AG08395 (cell line): ENCODE measurements around the gene ATP13A3.
"Not testable (repeated sequence)": the region's sequence is repeated elsewhere in the genome, so short reads cannot be mapped to it uniquely, and the experiment has no call there.

Experiments used
- DNase-seq: peaks from one replicate; pipeline ENCODE4 v3.0.0; 2012; ENCODE audit warnings: mixed read lengths, low spot score

The ATP13A3 gene

DNA sequence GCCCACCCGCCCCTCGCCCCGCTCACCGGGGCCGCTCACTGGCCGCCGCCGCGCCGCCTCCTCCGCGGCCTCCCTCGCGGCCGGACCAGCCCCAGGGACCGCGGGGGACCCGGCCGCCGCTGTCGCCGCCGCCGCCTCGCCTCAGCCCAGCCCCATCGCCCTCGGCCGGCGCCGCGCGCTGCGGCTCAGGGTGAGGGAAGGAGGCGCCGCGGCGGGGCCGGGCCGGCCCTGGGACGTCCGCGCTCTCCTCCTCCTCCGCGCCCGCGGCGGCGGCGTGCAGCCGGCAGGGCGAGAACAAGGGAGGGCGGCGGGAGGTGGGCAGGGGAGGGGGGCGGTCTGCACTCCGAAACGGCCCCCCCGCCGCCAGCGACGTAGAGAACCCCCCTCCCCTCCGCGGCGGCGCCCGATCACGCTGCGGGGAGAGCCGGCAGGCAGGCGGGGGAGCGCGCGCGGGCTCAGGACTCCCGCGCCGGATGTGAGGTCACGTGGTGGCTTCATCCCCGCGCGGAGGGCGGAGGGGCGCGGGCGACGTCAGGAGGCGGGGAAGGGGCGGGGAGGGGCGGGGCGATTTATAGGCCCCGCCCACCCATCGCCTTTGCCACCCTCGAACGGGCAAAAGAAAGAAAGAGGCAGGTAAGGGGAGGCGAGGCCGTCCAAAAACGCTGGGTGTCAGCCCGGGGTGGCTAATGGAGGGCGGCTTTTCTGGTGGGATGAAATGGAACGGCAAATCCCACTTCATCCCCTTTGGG lies at the start of gene ATP13A3:
Gene ATP13A3, minus strand, starts transcription at position 463 of the 749 bp plus-strand sequence. CDS start 24,812 bp downstream, outside the sequence.
- peak; percentile 96 for DNase-seq

- not testable (repeated sequence) for DNase-seq
These were observed 48.4 kb upstream of the ATP13A3 start for GRCh38 chr3:194535199-194535598.

- no peak for DNase-seq
These were observed 47.4 kb upstream of the ATP13A3 start for GRCh38 chr3:194534243-194534642.

- peak; percentile 22 for DNase-seq
These were observed 45.8 kb upstream of the ATP13A3 start for GRCh38 chr3:194532591-194532990.

- DNase-seq = no peak
These were observed 40.9 kb upstream of the ATP13A3 start for GRCh38 chr3:194527726-194528125.

DNA sequence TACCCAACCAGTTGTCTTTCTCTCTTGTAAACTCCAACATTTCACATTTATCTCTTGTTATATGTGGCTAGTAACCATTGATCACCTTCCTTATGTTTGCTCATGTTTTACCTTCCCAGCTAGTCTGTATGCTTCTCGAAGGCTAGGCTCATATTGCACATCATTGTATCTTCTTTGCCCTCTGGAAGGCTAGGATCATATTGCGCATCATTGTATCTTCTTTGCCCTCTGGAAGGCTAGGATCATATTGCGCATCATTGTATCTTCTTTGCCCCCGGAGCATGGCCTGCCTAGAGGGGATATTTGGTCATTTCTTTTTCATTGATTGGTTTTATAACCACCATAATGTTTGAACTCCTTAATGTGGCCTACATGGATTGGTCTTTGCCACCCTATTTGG lies 39.4 kb upstream of the ATP13A3 start:
- no peak for DNase-seq

- DNase-seq = no peak
These were observed 35.8 kb upstream of the ATP13A3 start for GRCh38 chr3:194522579-194523046.

GRCh38 chr3:194521510-194522260 lies 34.9 kb upstream of the ATP13A3 start:
- peak; percentile 50 for DNase-seq

- DNase-seq = not testable (repeated sequence)
These were observed 33.9 kb upstream of the ATP13A3 start for GRCh38 chr3:194520682-194521162.

DNA sequence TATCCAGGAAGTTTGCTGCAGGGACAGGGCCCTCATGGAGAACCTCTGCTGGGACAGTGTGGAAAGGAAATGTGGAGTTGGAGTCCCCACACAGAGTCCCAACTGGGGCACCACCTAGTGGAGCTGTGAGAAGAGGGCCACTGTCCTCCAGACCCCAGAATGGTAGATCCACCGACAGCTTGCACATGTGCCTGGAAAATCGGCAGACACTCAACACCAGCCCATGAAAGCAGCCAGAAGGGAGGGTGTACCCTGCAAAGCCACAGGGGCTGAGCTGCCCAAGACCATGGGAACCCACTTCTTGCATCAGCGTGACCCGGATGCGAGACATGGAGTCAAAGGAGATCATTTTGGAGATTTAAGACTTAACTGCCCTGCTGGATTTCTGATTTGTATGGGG lies 33.4 kb upstream of the ATP13A3 start:
- DNase-seq = not testable (repeated sequence)

DNA sequence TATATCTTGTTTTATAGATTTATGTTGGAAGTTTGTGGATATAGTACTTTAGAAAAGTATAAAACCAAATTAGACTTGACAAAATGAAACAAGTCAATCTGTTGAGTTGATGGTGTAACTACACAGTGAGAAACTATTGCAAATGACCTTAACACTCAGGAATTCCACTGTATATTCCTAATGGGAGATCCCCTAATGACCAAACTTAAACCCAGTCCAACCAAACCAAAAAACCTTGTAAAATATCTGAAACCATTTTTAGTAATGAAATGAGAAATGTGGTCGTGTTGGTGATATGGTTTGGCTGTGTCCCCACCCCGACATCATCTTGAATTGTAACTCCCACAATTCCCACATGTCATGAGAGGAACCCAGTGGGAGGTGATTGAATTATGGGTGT lies 31.9 kb upstream of the ATP13A3 start:
- DNase-seq = no peak

- DNase-seq = no peak
These were observed 30.5 kb upstream of the ATP13A3 start for GRCh38 chr3:194517333-194517732.

GRCh38 chr3:194514626-194515025 lies 27.8 kb upstream of the ATP13A3 start:
- no peak for DNase-seq

GRCh38 chr3:194512895-194513601 lies 26.2 kb upstream of the ATP13A3 start:
- no peak for DNase-seq

DNA sequence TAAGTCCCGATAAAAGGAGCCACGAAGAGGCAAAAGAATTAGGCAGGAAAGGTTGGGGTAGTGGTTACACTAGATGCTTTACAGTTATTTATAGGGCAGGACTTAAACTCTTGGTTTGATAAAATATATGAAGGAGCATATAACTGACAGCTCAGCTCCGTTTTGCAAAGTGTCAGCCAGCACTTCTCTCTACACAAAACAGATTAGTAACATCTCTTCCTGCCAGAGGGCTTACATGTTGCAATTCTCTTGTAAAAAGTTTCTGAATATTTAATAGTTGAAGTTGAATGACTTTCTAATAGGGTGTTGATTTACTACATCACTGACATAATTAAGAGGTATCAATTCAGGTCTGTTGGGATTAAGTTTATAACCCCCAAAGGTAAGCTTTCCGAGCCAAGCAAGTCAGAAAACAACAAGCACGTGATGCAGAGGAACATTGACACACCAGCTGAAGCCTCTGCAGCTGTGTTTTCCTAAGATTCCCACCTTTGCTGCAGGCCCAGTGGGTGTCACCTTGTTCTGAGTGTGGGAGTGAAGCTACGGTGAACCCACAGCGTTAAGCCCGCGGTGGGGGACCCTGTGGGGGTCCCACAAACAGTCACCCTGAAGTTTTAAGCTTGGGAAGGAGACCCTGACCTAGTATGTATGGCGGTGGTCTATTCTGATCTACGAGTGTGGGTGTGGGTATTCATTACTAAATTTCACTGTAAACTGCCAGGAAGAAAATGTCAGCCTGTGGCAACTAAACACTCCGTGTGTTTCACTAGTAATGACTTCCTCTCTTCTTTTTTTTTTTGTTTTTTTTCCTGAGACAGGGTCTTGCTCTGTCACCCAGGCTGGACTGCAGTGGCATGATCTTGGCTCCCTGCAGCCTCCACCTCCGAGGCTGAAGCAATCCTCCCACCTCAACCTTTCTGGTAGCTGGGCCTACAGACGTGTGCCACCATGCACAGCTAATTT lies 22.0 kb upstream of the ATP13A3 start:
- DNase-seq = no peak

GRCh38 chr3:194507571-194507970 lies 20.8 kb upstream of the ATP13A3 start:
- DNase-seq = no peak

DNA sequence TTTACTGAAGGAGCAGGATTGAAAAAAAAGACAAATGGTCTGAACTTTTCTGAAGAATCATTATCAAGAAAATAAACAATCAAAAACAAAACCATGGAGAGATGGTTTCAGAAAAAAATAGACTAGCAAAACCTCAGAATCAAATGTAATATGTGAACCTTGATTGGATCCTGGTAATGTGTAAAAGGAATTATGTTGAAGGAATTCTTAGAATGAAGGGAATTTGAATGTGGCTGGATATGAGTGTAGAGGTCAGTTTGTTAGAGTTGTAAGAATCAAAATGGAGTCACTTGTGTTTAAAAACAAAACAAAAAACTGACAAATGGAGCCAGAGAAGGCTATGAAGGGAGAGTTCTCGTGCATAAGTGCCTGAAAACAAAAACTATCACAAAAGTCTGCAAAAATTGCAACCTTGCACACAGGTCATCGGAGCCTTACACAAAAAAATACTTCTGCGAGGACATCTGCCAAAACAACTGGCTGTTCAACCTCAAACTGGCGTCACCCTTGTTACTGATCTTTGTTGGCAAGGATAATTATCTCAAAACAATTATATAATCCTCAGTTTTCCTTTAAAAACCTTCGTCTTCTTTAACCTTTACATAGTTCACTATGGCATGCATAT lies 19.1 kb upstream of the ATP13A3 start:
- DNase-seq = no peak

DNA sequence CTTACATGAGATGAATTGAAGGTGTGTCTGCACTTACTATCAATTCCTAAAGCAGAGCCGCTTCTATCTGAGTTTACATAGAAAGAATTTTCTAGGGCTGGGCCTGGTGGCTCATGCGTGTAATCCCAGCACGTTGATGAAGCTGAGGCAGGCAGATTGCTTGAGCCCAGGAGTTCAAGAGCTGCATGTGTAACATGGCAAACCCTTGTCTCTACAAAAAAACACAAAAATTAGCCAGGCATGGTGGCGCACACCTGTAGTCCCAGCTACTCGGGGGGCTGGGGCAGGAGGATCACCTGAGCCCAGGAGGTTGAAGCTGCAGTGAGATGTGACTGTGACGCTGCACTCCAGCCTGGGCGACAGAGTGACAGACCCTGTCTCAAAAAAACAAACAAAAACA lies 18.1 kb upstream of the ATP13A3 start:
- DNase-seq = no peak

DNA sequence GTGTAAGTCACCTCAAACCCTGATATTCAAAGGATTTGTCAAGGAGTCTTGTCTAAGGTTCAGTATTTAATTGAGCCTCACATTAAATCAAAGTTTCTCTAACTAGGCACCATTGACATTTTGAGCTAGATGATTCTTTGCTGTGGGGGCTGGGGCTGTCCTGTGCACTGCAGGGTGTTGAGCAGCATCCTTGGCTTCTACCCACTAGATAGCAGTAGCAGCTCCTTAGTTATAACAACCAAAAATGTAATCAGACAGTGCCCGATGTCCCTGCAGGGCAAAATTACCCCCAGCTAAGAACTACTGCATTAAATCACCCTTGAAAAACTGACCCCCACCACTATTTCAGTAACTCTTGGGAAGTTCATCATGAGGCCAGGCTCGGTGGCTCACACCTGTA lies 17.3 kb upstream of the ATP13A3 start:
- no peak for DNase-seq

DNA sequence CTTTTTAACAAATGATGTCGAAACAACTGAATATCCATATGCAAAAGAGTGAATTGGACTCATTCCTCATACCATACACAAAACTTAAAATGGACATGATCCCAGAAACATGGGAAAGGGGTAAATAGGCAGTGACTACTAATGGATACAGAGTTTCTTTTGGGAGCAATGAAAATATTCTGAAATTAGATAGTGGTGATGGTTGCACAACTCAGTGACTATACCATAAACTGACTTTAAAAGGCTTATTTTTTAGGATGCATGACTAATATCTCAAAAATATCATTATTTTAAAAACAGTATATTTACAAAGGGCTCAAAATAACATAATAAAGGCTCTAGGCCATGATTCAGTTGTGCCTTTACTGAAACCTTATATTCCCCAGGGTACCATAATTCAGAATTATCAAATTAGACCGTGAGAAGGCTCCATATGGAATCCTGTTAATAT lies 16.3 kb upstream of the ATP13A3 start:
- DNase-seq = no peak

GRCh38 chr3:194500198-194500597 lies 13.4 kb upstream of the ATP13A3 start:
- DNase-seq = no peak
